HG03575 (cell line): ENCODE measurements around the gene ANO4.
"Not testable (repeated sequence)": the region's sequence is repeated elsewhere in the genome, so short reads cannot be mapped to it uniquely, and the experiment has no call there.

ENCODE experiments used
- ATAC-seq: cut with Tn5 transposase; IDR thresholded peaks from one replicate; pipeline ENCODE4 v1.9.1; 2021; ENCODE audit not compliant: unreplicated experiment, insufficient number of reproducible peaks, low FRiP score; ENCODE audit errors: extremely low read depth

Gene ANO4

DNA sequence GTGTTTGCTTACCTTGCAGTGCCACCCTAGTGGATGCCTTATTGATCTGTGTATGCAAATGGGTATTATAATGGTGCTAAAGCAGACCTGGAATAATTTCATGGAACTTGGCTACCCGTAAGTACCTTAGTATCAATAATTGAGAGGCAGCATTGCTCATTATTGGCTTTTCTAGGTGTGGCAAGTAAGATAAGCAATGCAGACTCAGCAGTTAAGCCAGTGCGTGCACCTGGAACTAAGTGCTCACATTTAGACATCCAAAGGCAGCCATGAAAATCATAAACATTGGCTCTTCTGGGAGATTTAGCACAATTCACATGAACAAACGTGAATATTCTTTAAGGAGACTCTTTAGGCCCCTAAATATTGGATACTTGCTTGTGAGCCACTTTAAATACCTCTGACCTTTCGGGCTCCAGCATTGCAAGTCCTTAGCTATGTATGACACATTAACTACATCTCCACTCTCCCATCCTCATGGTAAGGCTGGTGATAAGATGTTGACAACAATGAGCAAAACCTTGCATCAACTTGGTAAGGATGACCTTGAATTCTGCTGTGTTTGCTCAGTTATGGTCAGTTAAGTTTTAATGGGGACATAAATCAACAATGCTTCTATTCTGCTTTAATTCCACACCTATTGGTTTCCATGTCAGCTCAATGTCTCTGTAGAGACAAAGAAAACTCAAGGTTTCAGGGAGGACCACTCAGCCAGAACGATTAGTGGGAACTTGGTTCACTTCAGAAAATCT lies 303.4 kb downstream of the ANO4 start:
- ATAC-seq = no peak

DNA sequence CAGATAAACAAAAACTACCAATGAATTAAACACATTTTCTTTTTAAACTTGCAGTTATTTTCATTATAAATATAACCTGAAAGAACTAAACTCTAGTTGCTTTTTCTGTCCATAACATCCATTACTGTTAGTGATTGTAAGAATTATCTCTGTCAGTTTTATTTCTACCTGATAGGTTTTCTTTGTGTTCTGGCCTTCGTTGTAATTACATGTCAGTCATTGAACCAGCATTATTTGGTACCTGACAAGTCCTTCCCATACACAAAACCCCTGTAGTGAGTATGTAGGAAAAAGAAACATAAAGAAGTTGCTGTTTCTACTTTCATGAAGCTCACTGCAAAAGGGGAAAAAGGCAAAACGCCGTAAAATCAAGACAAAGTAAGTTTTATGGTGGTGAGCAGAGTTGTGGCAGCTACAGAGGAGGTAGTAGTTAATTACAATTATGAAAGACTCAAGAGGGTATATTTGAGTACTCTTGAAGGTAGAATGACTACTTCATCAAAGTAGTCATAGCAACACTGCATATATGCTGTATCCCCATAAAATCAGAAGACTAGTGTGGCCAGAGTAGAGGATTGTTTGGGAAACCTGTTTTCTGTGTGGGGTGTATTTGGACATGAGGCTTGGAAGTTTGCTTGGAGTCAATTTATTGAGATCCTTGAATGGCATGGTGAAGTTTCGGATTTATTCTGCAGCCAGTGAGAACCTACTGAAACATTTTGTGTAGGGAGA lies 312.6 kb downstream of the ANO4 start:
- no peak for ATAC-seq

DNA sequence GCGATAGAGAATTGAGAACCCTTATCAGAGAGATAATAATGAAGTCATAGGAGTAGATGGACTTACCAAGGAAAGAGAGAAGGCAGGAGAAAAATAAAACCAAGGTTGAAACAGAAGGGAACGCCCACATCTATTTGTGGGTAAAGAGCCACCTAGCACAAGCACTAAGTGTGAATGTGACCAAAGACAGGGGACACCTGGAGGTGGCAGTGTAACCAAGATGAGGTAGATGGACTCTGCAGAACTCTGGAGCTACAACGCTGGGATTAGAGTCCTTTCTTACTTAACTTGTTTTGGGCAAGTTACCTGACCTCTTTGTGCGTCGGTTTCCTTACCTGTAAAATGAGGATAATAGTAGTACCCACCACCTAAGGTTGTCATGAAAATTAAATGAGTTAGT lies 313.6 kb downstream of the ANO4 start:
- no peak for ATAC-seq

DNA sequence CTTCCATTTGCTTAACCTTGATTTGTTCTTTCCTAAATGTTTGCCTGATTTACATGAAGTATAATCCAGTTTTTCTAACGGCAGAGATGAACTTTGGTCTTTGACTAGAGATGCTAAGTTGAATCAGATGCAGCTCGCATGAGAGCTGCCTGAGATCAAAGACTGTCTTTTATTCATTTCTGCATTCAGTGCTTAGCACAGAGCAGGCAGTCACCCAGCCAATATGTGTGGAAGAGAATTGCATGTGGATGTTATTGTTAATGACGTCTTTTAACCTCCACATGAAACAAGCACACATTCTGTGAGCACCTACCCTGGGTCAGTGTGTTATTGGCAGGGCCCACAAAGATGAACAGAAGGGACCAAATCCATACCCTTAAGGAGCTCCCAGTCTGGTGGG lies 316.3 kb downstream of the ANO4 start:
- no peak for ATAC-seq

- ATAC-seq = no peak
Observed at GRCh38 chr12:101111441-101111840, 316.9 kb downstream of the ANO4 start.

GRCh38 chr12:101115326-101115725 lies 320.8 kb downstream of the ANO4 start:
- no peak for ATAC-seq

- ATAC-seq = no peak
Observed at GRCh38 chr12:101116911-101117310, 322.3 kb downstream of the ANO4 start.

GRCh38 chr12:101117842-101118241 lies 323.3 kb downstream of the ANO4 start:
- no peak for ATAC-seq

DNA sequence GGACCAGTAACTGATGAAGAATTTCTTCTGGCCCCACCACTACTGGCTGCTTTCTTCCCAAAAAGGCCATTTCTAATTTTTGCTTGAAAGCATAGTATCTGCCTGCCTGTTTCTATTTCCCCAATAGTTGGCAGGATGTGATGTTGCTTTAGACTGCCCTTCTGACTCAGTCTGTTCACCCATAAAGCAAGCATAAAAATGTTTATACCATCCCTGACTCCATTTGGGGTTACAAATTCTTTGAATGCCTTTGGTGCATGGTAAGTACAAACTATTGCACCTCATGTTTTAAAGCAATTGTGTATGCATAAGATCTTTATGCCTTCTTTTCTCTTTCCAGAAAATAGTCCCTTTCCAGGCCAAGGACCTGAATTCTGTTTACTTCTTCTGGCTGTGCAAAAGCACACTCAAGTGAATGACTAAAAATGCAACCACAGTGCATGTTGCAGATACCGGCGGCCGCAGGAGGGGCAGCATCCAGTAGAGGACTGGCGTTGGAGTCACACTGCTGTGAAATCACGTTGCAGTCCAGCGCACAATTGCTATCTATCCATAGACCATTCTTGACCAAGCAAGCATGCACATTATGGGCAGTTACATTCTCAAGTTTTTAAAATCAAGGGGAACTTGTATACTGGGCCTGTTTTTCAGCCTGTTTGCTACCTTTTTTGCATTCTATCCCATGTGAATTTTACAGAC lies 333.1 kb downstream of the ANO4 start:
- ATAC-seq = no peak

DNA sequence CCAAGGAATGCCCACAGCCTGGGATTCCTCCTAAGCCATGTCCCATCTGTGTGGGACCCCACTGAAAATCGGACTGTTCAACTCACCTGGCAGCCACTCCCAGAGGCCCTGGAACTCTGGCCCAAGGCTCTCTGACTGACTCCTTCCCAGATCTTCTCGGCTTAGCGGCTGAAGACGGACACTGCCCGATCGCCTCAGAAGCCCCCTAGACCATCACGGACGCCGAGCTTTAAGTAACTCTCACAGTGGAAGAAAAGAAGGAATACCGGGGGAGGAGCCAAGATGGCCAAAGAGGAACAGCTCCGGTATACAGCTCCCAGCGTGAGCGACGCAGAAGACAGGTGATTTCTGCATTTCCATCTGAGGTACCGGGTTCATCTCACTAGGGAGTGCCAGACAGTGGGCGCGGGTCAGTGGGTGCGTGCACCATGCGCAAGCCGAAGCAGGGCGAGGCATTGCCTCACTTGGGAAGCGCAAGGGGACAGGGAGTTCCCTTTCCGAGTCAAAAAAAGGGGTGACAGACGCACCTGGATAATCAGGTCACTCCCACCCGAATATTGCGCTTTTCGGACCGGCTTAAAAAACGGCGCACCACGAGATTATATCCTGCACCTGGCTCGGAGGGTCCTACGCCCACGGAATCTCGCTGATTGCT lies 351.3 kb downstream of the ANO4 start:
- ATAC-seq = not testable (repeated sequence)

DNA sequence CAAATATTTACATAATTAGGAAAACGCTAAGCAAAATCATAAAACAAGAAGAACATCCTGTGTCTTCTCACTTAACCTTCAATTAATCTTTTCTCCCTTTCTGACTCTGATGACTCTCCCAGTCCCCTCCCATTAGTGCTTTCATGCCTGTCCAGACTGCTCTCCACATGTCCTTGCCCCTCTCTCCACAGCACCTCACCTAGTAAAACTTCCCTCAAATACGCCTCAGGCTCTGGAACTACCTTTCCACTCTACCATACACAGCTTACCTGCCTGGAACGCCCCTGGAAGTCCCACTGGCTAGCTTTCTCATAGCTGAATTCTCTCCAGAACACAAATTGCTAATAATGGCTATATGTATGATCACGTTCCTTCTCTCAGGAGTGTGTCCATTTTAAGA lies 370.7 kb downstream of the ANO4 start:
- no peak for ATAC-seq

DNA sequence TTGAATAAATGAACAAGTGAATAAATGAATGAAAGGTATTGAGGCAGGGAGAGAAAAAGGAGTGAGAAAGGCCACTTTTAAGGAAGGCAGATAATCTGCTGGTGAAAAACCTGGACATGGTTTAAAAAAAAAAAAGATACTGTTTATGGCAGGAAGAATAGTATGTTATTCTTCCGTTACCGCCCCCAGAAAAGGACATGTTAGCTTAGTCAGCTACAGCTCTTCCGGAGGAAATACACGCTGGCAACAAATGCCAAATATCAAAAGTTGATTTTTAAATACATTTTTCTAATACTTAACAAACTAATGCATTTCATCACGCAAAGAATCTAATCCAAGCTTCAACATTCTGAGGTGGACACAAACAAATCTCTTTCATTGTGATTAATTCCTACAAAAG lies 372.3 kb downstream of the ANO4 start:
- ATAC-seq = no peak

DNA sequence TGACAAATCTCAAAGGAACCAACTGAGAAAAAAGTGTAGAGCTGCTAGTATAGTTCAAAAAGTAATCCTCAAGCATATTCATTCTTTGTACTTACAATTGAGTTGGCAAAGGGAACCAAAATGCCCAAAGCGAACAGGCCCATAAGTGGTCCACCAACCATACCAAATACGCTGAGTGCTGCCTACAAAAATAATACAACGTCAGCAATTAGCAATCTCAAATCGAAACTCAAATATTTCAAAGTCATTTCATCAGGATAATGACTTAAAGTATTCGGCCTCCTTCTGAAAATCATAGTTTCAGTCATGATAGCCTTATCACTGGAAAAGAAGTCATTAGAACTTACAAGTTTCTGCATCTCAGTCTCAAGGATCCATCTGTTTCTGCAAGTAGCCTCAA lies 373.4 kb downstream of the ANO4 start:
- no peak for ATAC-seq

- no peak for ATAC-seq
Observed at GRCh38 chr12:101172316-101172715, 377.7 kb downstream of the ANO4 start.

DNA sequence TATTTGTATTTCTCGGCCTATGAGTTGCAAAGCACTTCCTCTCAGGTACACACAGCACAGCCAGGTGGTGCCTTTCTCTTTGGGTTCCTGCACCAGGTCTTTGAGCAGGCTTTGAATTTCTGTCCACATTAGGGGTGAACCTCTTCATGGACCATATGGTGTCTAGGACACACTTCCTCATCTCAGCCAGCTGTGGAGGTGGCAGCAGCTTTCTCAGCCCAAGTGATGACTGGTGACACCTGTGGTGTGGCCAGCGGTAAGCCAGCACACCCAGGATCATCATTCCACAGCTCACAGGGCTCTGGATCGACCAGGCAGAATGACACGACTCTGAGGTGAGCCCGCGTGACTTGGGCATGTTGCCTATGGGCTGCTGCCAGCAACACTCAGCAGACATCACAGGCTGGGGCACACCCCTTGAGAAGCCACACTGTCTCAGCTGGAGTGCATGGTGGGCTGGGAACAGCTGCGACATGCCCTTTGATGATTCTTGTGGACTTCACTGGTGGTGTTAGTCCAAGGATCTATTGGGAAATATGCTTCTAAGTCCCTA lies 378.7 kb downstream of the ANO4 start:
- no peak for ATAC-seq

- no peak for ATAC-seq
Observed at GRCh38 chr12:101174541-101174940, 380.0 kb downstream of the ANO4 start.
